Measurements from ENCODE around the gene IL20RA. TPM values are rescaled to one million over a fixed set of nuclear protein-coding genes. Genes with fewer than 3 reads are reported as not detected.

Gene IL20RA
- total RNA-seq, 1 donor from 2014 or later = 0.41 TPM

DNA sequence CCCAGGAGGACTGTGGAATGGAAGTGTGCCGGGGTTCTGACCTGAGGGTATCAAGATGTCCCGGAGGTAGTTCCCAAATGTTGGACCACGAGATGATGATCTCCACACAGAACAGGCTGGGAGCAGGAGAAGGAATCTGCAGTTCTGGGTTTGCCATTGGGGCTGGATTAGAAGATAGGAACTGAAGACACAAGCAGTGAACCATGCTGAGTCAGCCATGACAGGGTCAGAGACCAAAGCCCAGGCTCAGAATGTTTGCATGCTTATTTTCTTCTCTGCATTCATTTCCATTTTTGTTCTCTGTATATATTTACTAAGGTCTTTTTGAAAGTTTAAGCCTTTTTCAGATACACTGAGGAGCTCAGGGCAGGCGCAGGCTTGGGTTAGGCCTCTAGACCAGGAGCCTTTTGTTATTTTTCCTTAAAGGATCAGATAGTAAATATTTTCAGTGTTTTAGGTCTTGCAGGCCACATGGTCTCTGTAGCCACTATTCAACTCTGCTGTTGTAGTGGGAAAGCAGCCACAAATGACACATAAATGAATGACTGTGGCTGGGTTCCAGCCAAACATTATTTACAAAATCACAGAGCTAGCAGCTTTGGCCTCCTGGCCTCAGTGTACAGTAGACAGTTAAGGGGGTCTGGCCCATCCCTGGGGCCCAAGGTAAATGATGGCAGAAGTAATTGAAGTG lies 94.2 kb downstream of the IL20RA start:
- FAIRE-seq (no peak), DNase-seq (ENCODE audit: low spot score in 2 of 2) (no peak)

Small RNAs within 50 kb of the gene (small RNA-seq; reads per million reads assigned to genes)
- not detected for gene RPL35AP3

Other genes starting within 250 kb of the IL20RA start
- gene PEX7, start 222.4 kb downstream of the IL20RA start, total RNA-seq = 6.1 TPM
- 0.82 TPM for gene SLC35D3, start 122.7 kb downstream of the IL20RA start, total RNA-seq
- gene IL22RA2, start 128.7 kb upstream of the IL20RA start, total RNA-seq = not detected
- gene IFNGR1, start 174.4 kb upstream of the IL20RA start, total RNA-seq = 66.4 TPM